Stomach (tissue), 9 donors: Measurements from ENCODE around the gene MRI1. TPM values are rescaled to one million over a fixed set of nuclear protein-coding genes. Genes with fewer than 3 reads are reported as not detected.
"Not testable (repeated sequence)": the region's sequence is repeated elsewhere in the genome, so short reads cannot be mapped to it uniquely, and the experiment has no call there.

ENCODE experiments used
- DNase-seq, 2 donors: peaks; one replicate each; pipeline versions ENCODE4 v3.0.0 to v3.0.0-alpha.2; 2013 to 2019
- H3K27ac ChIP-seq, 5 donors: fragments of 200-600 bp in 4 of 5; sonication (generic) in 4 of 5; one replicate each; pipeline ENCODE4 v1.5.1; 2013 to 2019; ENCODE audit warnings: mild to moderate bottlenecking in 1 of 5, moderate library complexity in 1 of 5
- H3K27me3 ChIP-seq, 3 donors: fragments of 200-600 bp; sonication (generic); one replicate each; pipeline ENCODE4 v1.5.1; 2017 to 2019; ENCODE audit warnings: mixed run types in 1 of 3
- H3K36me3 ChIP-seq, 4 donors: fragments of 200-600 bp; sonication (generic); 1 replicate in 3 of 4; 2 replicates in 1 of 4; pipeline ENCODE4 v1.5.1; 2016 to 2019
- H3K4me1 ChIP-seq, 4 donors: fragments of 200-600 bp; sonication (generic); one replicate each; pipeline ENCODE4 v1.5.1; 2016 to 2019
- H3K4me3 ChIP-seq, 4 donors: fragments of 200-600 bp; sonication (generic) in 3 of 4; one replicate each; pipeline ENCODE4 v1.5.1; 2016 to 2019; ENCODE audit warnings: mild to moderate bottlenecking in 1 of 4
- H3K9me3 ChIP-seq, 4 donors: fragments of 200-600 bp; sonication (generic); one replicate each; pipeline ENCODE4 v1.5.1; 2016 to 2019
- CTCF ChIP-seq, 7 experiments: fragments of 450-650 bp in 4 of 7; fragments of 200-600 bp in 3 of 7; sonication (generic) in 3 of 7; IDR thresholded peaks; one replicate each; pipeline ENCODE4 v1.5.1; 2016 to 2019; ENCODE audit warnings: antibody characterized with exemption in 7 of 7, control low read depth in 2 of 7, mild to moderate bottlenecking in 1 of 7
- EP300 ChIP-seq: sonication (generic); formaldehyde crosslinking; IDR thresholded peaks from one replicate; pipeline ENCODE4 v1.6.1; 2017; ENCODE audit warnings: antibody characterized with exemption
- POLR2A ChIP-seq, 4 donors: fragments of 450-650 bp; IDR thresholded peaks; one replicate each; pipeline ENCODE4 v1.6.1; 2016; ENCODE audit warnings: antibody characterized with exemption in 4 of 4, control low read depth in 2 of 4, mild to moderate bottlenecking in 1 of 4, moderate library complexity in 1 of 4
- POLR2AphosphoS5 ChIP-seq, 3 donors: sonication (generic); formaldehyde crosslinking; IDR thresholded peaks; one replicate each; pipeline ENCODE4 v1.6.1; 2016; ENCODE audit warnings: antibody characterized with exemption in 3 of 3
- WGBS, 5 donors: extraction: QIAGEN DNeasy Blood & Tissue Kit in 3 of 5; methylation state at CpG; one replicate each; pipeline versions ENCODE4 v1.1.5 to v1.1.7; 2013 to 2018; 5-methylcytosine and 5-hydroxymethylcytosine counted together
- intact Hi-C: fragments of 100-400 bp; cut with DNase I; formaldehyde crosslinking; loops from one replicate; pipeline ENCODE4 v1.15.1; 2023; ENCODE audit warnings: low total_unique reads
- polyA plus RNA-seq, 3 donors: library from polyadenylated mRNA; stranded (reverse); fragments of 200-250 nt; gene quantifications; one replicate each; pipeline ENCODE4 v1.2.3, GENCODE V29; 2013
- total RNA-seq, 5 donors: library from RNA; depleted of rRNA; stranded (reverse); fragments of >200 nt; gene quantifications; one replicate each; pipeline versions ENCODE4 v1.1.0 to v1.2.3, GENCODE V29; 2014 to 2016
- donor health status: healthy with polysubstance abuse.
- donor health status: Bipolar disorder and iron deficiency.
- donor health status: healthy.

Gene MRI1
- total and polyA plus RNA-seq, 8 donors: 7.3 to 249 (median 36.4) TPM

DNA sequence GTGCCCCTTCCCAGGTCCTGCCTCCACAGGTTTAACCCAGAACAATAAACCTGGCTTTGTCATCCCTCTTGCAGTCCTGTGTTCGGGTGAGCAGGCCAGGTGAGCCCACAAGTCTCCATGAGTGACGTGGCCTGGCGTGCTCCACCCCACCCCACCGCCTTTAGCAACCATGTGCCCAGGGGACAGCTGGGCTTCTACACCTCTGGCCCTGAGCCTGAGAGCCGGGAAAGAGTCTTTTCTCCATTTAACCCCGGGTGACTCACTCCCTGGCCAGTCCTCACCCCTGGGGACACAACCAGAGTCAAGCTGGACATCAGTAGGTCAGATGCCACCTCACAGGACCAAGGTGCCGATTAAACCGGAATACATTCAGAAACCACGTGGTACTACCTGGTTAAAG is 14.1 kb downstream of the MRI1 start:
- Histone ChIP-seq H3K4me3 (no peak overlapping the region), H3K27ac (no peak overlapping the region), H3K9me3 (no peaks in the 10 kb centered on the region), H3K4me1 (peaks cover 19 to 45% (median 36%) of the 10 kb centered on the region in 4 donors), H3K27me3 (no peaks in the 10 kb centered on the region), H3K36me3 (peaks cover 21 to 42% (median 38%) of the 10 kb centered on the region in 4 donors)
- intact Hi-C loops: no loop called here
- TF ChIP-seq EP300: no peak
- no peak for TF ChIP-seq CTCF (IDR thresholded peaks at IDR 0.05)
- TF ChIP-seq POLR2A (IDR thresholded peaks at IDR 0.05): no peak
- no peak for TF ChIP-seq POLR2AphosphoS5 (IDR thresholded peaks at IDR 0.05)
- 80 to 91% (median 87%) methylated on average over 9 of the region's 9 CpGs for WGBS, 5 donors
- no peak for DNase-seq

GRCh38 chr19:13778847-13779246 is 14.5 kb downstream of the MRI1 start:
- Histone ChIP-seq H3K36me3 (peaks cover 21 to 42% (median 38%) of the 10 kb centered on the region in 4 donors), H3K9me3 (no peaks in the 10 kb centered on the region), H3K27ac (no peak overlapping the region), H3K27me3 (no peaks in the 10 kb centered on the region), H3K4me3 (no peak overlapping the region), H3K4me1 (peaks cover 19 to 41% (median 33%) of the 10 kb centered on the region in 4 donors)
- 78 to 99% (median 91%) methylated on average over 6 of the region's 6 CpGs for WGBS, 5 donors
- TF ChIP-seq POLR2AphosphoS5 (IDR thresholded peaks at IDR 0.05): no peak
- TF ChIP-seq CTCF (IDR thresholded peaks at IDR 0.05): no peak
- TF ChIP-seq POLR2A (IDR thresholded peaks at IDR 0.05): no peak
- no peak for TF ChIP-seq EP300
- DNase-seq: no peak
- intact Hi-C loops: no loop called here

DNA sequence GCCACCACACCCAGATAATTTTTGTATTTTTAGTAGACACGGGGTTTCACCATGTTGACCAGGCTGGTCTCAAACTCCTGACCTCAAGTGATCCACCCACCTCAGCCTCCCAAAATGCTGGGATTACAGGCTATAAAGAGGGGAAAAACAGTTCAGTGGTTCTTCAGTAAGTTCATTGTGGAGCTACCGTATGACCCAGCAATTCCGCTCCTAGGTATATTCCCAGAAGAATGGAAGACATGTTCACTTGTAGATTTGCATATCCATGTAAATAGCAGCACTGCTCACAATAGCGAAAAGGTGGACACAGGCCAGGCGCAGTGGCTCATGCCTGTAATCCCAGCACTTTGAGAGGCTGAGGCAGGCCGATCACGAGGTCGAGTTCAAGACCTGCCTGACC is 15.5 kb downstream of the MRI1 start:
- not testable (repeated sequence) for DNase-seq, H3K4me3 ChIP-seq, H3K27ac ChIP-seq, H3K27me3 ChIP-seq, H3K9me3 ChIP-seq
- H3K36me3 ChIP-seq: peaks cover 21 to 42% (median 38%) of the 10 kb centered on the region in 4 donors
- peaks cover 19 to 43% (median 34%) of the 10 kb centered on the region in 4 donors for H3K4me1 ChIP-seq
- intact Hi-C loops: loop anchor here (5.0 kb wide), 1 partner anchor 83 kb away; no protein-coding TSS in a partner anchor
- 94 to 98% (median 96%) methylated on average over 8 of the region's 8 CpGs for WGBS, 5 donors

GRCh38 chr19:13781547-13781946 is 17.2 kb downstream of the MRI1 start:
- intact Hi-C loops: loop anchor here (5.0 kb wide), 1 partner anchor 81 kb away; no protein-coding TSS in a partner anchor
- TF ChIP-seq EP300 (no peak), POLR2A (IDR thresholded peaks at IDR 0.05) (no peak), CTCF (IDR thresholded peaks at IDR 0.05) (no peak), POLR2AphosphoS5 (IDR thresholded peaks at IDR 0.05) (peak; percentile 27 to 82 (median 52))
- DNase-seq: peak; percentile 62 to 89

GRCh38 chr19:13782537-13782936 is 18.2 kb downstream of the MRI1 start:
- H3K4me1 ChIP-seq: peaks cover 14 to 37% (median 27%) of the 10 kb centered on the region in 4 donors
- no peaks in the 10 kb centered on the region for H3K27me3 ChIP-seq
- H3K4me3 ChIP-seq: no peak overlapping the region
- 61 to 74% (median 70%) methylated on average over 8 of the region's 8 CpGs for WGBS, 5 donors
- peak overlapping the region in 4 of 5 donors; percentile 2 to 74 (median 64) for H3K27ac ChIP-seq
- intact Hi-C loops: loop anchor here (5.0 kb wide), 1 partner anchor 80 kb away; no protein-coding TSS in a partner anchor
- no peak for DNase-seq
- no peaks in the 10 kb centered on the region for H3K9me3 ChIP-seq
- peaks cover 18 to 26% (median 24%) of the 10 kb centered on the region in 4 donors for H3K36me3 ChIP-seq
- TF ChIP-seq POLR2AphosphoS5 (IDR thresholded peaks at IDR 0.05): no peak
- no peak for TF ChIP-seq POLR2A (IDR thresholded peaks at IDR 0.05)
- TF ChIP-seq EP300: no peak
- no peak for TF ChIP-seq CTCF (IDR thresholded peaks at IDR 0.05)

More at GRCh38 chr19:13781547-13781946, 17.2 kb downstream of the MRI1 start:
- Histone ChIP-seq H3K9me3 (no peaks in the 10 kb centered on the region), H3K36me3 (peaks cover 21 to 36% (median 34%) of the 10 kb centered on the region in 4 donors), H3K4me3 (no peak overlapping the region), H3K4me1 (peaks cover 14 to 34% (median 25%) of the 10 kb centered on the region in 4 donors), H3K27ac (peak overlapping the region in 4 of 5 donors; percentile 59 to 74 (median 67)), H3K27me3 (no peaks in the 10 kb centered on the region)
- WGBS, 5 donors: 6 to 19% (median 8%) methylated on average over 5 of the region's 5 CpGs
